SJCRH30 (cell line): Measurements from ENCODE around the gene STEAP1. TPM values are rescaled to one million over a fixed set of nuclear protein-coding genes. Genes with fewer than 3 reads are reported as not detected.
A peak's percentile ranks its signal among the peaks of the same experiment; 100 is the strongest.

Experiments used
- DNase-seq, 2 experiments: peaks; one replicate each; pipeline ENCODE4 v3.0.0-alpha.2; 2015 to 2020
- H3K27ac ChIP-seq: fragments of 250-450 bp; sonication (Bioruptor Pico); 2 replicates; pipeline ENCODE4 v1.5.1; 2020; ENCODE audit warnings: mild to moderate bottlenecking, moderate library complexity
- H3K27me3 ChIP-seq: fragments of 250-450 bp; sonication (Bioruptor Pico); 2 replicates; pipeline ENCODE4 v1.5.1; 2020; ENCODE audit warnings: mild to moderate bottlenecking, moderate library complexity
- H3K36me3 ChIP-seq: fragments of 250-450 bp; sonication (Bioruptor Pico); 2 replicates; pipeline ENCODE4 v1.5.1; 2020; ENCODE audit warnings: mild to moderate bottlenecking, moderate library complexity
- H3K4me1 ChIP-seq: fragments of 250-450 bp; sonication (Bioruptor Pico); 2 replicates; pipeline ENCODE4 v1.5.1; 2020; ENCODE audit warnings: mild to moderate bottlenecking, moderate library complexity
- H3K4me3 ChIP-seq: fragments of 250-450 bp; sonication (Bioruptor Pico); 2 replicates; pipeline ENCODE4 v1.5.1; 2020; ENCODE audit warnings: mild to moderate bottlenecking, moderate library complexity
- H3K9me3 ChIP-seq: fragments of 250-450 bp; sonication (Bioruptor Pico); replicated peaks from 2 replicates; pipeline ENCODE4 v1.5.1; 2020; ENCODE audit warnings: mild to moderate bottlenecking, moderate library complexity
- total RNA-seq: library from RNA; depleted of rRNA; stranded (reverse); fragments of >200 nt; shearing (Covaris generic); gene quantifications from 2 replicates; pipeline ENCODE4 v1.2.3, GENCODE V29; 2014

The STEAP1 gene
- total RNA-seq, 1 experiment from 2014 or later, result 0.55 TPM

DNA sequence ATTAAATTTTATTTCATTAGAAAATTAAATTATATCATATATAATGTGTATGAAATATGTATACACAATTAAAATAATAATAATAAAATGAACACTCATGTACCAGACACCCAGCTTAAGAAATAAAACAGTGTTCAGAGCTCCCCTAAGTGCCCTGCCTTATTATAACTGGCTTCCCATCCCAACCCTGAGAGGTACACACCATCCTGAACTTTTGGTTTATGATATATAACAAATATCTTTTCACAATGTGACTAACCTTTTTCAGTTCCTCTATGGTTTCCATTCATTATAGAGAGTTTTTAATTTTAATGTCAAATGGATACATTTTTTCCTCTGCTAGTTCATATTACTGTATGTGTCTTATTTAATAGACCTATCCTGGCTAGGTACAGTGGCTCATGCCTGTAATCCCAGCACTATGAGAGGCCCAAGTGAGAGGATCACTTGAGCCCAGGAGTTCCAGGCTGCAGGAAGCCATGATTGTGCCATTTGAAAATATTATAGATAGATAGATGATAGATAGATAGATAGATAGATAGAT, 33.3 kb downstream of the STEAP1 start:
- H3K27me3 ChIP-seq, result no peaks in the 10 kb centered on the region
- H3K4me1 ChIP-seq, result no peaks in the 10 kb centered on the region
- H3K4me3 ChIP-seq, result no peak overlapping the region
- no peak for DNase-seq
- peaks cover 3% of the 10 kb centered on the region; the same call in 1 of the 2 replicates for H3K9me3 ChIP-seq
- H3K36me3 ChIP-seq, result no peaks in the 10 kb centered on the region
- no peak overlapping the region for H3K27ac ChIP-seq

DNA sequence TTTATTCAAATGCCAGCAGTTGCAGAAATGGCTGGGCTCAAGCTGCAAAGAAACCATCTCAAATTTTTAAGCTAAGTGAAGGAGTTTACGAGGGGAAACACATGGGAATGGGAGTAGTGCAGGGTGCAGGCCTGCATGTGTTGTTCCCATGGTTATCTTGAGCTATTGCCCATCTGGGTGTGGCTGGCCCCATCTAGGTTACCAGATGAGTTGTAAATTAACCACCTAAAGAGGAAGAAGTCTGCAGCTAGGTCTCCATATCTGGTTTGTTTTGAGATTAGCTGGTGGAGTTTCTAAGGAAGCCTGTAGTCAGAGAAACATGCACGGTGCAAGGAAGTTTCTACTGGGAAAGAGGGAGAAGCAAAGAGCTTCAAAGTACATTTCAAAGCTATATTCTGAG, 34.0 kb downstream of the STEAP1 start:
- no peak for DNase-seq
- no peak overlapping the region for H3K4me3 ChIP-seq
- H3K36me3 ChIP-seq, result no peaks in the 10 kb centered on the region
- H3K4me1 ChIP-seq, result no peaks in the 10 kb centered on the region
- H3K27ac ChIP-seq, result no peak overlapping the region
- peaks cover 3% of the 10 kb centered on the region; the same call in 1 of the 2 replicates for H3K9me3 ChIP-seq
- no peaks in the 10 kb centered on the region for H3K27me3 ChIP-seq

DNA sequence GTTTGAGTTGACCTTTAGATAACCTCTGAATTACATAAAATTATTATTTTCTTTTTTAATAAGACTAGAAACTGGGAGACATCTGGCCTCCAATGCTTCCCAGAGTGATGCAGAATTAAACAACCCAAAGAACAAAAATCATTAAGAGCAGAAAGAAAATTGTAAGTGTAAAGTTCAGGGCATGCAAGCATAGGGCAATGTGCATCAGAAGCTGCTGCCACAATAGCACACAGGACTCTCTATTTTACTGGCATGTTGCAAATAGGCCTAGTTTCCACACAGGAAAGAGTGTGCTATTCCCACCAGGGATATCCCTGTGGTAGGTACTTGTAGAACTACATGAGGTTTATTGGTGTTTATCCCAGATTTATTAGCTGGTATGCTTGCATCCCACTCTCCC, 36.7 kb downstream of the STEAP1 start:
- peaks cover 3% of the 10 kb centered on the region; the same call in 1 of the 2 replicates for H3K9me3 ChIP-seq
- no peaks in the 10 kb centered on the region for H3K4me1 ChIP-seq
- H3K36me3 ChIP-seq, result no peaks in the 10 kb centered on the region
- no peak for DNase-seq
- H3K4me3 ChIP-seq, result no peak overlapping the region
- no peak overlapping the region for H3K27ac ChIP-seq
- 0 out of 2 replicates have a peak, but pooled peaks cover 3% of the 10 kb centered on the region for H3K27me3 ChIP-seq

DNA sequence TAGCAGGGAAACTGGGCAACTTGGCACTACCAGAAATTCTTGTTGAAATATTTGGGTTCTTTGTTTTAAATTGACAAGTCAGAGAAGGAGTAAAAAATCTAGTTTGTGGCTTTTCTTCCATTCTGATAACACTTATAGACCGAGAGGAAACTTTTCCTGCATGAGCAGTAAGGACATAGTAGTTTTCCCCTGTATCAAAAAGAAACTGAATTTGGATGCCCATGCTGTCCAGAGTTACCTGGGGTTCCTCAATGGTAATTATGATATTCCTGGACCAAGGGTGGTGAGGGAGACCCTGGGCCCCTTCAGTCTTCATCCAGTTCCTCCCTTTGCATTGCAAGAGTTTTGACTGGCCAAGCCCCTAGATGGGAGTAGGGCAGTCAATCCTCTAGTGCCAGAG, 37.4 kb downstream of the STEAP1 start:
- no peak for DNase-seq
- Histone ChIP-seq H3K9me3 (no peaks in the 10 kb centered on the region), H3K27ac (no peak overlapping the region), H3K4me1 (no peaks in the 10 kb centered on the region), H3K27me3 (0 out of 2 replicates have a peak, but pooled peaks cover 3% of the 10 kb centered on the region), H3K36me3 (no peaks in the 10 kb centered on the region), H3K4me3 (no peak overlapping the region)

DNA sequence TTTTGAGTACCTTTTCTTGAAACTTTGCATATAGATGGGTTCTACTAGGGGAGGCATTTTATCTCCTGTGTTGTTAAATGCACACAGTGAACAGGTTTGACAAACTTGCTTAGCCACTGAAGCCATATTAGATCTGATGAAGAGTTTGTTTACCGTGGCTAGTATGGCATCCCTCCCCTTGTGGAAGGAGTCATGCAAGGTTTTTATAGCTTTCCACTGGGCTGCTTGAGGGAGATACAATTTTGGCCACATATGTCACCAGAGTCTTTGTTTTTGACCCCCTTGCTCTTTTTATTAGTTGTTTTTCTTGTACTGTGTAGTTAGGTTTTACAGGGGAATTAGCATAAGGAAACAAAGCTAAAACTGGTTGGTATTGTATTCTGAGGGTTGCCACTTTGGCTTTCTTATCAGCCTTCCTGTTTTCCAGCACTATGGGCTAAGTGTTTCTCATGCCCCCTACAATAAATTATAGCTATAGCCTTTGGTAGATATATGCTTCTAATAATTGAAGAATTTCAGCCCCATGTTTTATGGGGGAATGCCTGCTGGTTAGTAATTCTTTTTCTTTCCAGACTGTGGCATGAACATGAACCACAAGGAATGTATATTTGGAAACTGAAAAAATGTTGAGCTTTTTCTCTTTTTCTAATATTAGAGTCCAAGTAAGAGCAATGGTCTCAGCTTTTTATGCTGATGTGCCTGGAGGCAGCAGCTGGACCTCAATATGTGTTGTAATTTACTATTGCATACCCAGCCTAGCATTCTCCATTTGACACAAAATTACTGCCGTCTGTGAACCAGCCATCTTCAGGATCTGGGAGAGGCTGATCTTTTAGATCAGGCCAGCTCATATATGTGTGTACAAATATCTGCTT, 38.8 kb downstream of the STEAP1 start:
- Histone ChIP-seq H3K36me3 (no peaks in the 10 kb centered on the region), H3K9me3 (no peaks in the 10 kb centered on the region), H3K4me1 (no peaks in the 10 kb centered on the region), H3K27ac (no peak overlapping the region), H3K27me3 (0 out of 2 replicates have a peak, but pooled peaks cover 3% of the 10 kb centered on the region), H3K4me3 (no peak overlapping the region)
- DNase-seq, result no peak

DNA sequence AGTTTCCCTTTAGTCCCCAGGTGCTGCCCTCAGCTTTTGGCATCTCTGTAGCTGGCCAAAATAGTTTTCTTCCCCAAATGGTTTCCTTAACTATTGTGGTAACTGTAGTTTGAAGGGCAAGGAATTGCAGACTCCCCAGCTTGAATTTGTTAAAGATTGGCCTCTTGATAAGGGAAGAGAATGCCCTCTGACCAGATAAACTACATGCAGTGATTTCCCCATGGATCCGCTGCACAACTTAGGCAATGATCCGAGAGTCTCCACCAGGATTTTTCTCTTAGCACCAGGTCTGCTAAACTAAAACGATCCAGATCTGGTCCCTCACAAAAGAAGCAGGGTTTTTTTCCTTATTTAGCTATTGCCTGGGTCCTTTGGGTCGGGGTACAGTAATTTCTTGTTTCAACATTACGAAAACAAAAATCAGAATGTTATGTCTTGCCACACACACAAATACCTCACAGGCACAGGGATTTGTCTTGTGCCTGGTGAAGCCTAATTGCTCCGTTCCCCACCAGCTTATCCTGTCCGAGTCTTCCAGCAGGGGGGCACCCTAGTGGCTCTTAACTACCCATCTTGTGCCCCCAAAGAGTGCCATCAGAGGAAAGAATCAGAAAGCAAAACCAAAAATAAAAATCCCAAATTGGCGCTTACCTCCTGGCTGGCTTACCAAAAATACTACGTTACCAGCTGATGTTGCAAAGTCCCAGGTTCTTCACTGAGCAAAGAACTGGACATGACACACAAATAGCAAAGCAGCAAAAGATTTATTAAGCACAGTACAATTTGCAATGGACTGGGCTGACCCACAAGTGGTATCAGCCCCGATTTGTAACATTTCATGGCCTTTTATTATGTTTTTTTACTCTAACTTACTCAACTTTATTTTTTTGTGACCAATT, 40.9 kb downstream of the STEAP1 start:
- no peaks in the 10 kb centered on the region for H3K36me3 ChIP-seq
- no peak overlapping the region for H3K27ac ChIP-seq
- H3K27me3 ChIP-seq, result 0 out of 2 replicates have a peak, but pooled peaks cover 3% of the 10 kb centered on the region
- no peak overlapping the region for H3K4me3 ChIP-seq
- no peak for DNase-seq
- H3K9me3 ChIP-seq, result no peaks in the 10 kb centered on the region
- no peaks in the 10 kb centered on the region for H3K4me1 ChIP-seq

DNA sequence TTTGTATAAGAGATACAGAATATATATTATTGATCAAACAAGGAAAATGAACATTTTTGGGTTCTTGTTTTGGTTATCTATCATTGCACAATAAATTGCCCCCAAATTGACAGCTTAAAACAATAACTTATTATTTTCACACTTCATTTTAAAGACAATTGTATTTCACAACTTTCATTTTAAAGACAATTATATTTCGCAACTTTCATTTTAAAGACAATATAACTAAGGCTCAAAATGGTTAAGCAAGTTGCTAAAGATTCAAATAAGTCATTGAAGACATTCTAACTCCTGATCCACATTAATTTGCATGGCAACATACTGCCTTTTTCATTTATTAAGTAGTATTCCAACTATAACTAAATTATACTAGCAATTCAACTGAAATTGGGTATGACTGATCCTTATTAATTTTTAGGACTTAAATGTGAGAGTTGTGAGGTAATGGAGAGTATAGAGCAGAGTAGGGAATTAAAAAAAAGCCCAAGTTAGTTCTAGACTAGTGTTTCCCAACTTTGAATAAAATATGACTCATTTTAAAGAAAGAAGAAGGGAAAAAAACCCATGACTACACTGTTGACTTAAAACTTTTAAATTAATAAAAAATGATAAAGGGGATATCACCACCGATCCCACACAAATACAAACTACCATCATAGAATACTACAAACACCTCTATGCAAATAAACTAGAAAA, 47.4 kb downstream of the STEAP1 start:
- no peaks in the 10 kb centered on the region for H3K9me3 ChIP-seq
- no peak overlapping the region for H3K4me3 ChIP-seq
- H3K27me3 ChIP-seq, result no peaks in the 10 kb centered on the region
- no peak overlapping the region for H3K27ac ChIP-seq
- H3K4me1 ChIP-seq, result no peaks in the 10 kb centered on the region
- H3K36me3 ChIP-seq, result no peaks in the 10 kb centered on the region
- no peak for DNase-seq

DNA sequence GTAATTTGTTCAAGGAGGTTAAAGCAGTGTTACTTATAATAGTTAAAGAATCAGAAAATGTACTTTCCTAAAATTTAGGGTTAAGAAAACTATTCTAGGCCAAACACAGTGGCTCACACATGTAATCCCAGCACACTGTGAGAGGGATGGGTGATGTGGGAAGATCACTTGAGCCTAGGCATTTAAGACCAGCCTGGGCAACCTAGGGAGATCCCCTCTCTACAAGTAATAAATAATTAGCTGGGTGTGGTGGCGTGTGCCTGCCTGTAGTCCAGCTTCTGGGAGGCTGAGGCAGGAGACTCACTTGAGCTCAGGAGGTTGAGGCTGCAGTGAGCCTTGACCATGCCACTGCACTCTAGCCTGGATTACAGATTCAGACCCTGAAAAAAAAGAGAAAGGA, 53.7 kb downstream of the STEAP1 start:
- Histone ChIP-seq H3K27me3 (no peaks in the 10 kb centered on the region; the same call in 1 of the 2 replicates), H3K4me1 (no peaks in the 10 kb centered on the region), H3K36me3 (no peaks in the 10 kb centered on the region), H3K9me3 (no peaks in the 10 kb centered on the region), H3K4me3 (no peak overlapping the region), H3K27ac (no peak overlapping the region)
- no peak for DNase-seq

DNA sequence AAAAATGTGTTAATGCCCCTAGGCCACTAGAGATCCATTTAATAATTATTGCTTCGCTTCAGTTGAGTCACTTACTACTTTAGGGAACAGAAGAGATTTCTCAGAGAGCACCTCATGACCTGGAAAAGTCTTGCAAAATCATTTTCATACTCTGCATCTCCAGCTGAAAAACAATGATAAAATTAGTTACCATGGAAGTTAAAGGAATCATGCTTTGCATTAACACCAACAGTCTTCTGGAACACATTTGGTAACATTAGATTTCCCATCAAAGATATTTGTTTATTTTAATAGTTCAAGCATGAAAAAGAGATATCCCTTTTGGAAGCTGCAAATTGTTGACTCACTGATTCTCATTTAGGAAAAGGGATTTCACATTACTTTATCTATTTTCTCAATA, 55.5 kb downstream of the STEAP1 start:
- no peak for DNase-seq
- peaks cover 2% of the 10 kb centered on the region; the same call in 1 of the 2 replicates for H3K27me3 ChIP-seq
- no peaks in the 10 kb centered on the region for H3K36me3 ChIP-seq
- H3K27ac ChIP-seq, result no peak overlapping the region
- H3K9me3 ChIP-seq, result no peaks in the 10 kb centered on the region
- no peak overlapping the region for H3K4me3 ChIP-seq
- no peaks in the 10 kb centered on the region for H3K4me1 ChIP-seq

DNA sequence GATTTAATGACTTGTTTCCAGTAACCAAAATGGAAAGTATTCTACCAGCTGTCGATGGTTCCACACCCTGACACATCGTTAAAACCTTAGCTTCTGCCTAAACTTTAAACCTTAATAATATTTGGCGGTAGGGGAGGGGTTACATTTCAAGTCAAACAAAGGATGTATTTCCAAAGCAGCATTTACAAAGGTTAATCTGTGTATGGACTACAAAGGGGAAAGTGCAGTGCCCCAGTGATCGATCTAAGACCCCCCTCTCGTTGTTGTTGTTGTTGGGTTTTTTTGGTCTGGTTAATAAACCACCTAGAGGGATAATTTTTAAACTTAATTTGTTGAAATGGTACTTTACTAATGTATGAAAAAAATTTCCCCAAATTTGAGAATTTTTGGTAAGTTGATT, 56.2 kb downstream of the STEAP1 start:
- H3K4me3 ChIP-seq, result no peak overlapping the region
- no peak overlapping the region for H3K27ac ChIP-seq
- H3K36me3 ChIP-seq, result no peaks in the 10 kb centered on the region
- DNase-seq, result no peak
- H3K27me3 ChIP-seq, result peaks cover 2% of the 10 kb centered on the region; the same call in 1 of the 2 replicates
- no peaks in the 10 kb centered on the region for H3K9me3 ChIP-seq
- no peaks in the 10 kb centered on the region for H3K4me1 ChIP-seq

DNA sequence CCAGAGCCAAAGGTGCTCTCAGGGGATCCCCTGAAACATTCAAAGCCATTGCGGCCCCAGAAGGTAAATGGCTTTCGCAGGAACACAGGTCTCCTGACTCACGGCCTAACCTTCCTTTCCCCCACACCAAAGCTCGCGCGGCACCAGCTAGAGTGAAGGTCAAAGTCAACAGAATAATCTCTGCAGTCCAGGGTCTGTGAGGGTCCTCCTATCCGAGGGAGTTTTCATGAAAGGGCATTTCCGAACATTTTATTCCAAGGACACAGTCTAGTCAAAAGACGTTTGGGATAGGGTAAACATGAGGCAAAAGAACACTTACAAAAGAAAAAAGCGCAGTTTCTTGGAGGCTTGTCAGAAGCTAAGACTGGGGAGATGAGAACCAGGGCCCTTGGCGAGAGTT, 56.7 kb downstream of the STEAP1 start:
- H3K4me3 ChIP-seq, result peak overlapping the region; percentile 29
- H3K27ac ChIP-seq, result no peak overlapping the region
- DNase-seq, result no peak
- no peaks in the 10 kb centered on the region for H3K36me3 ChIP-seq
- H3K4me1 ChIP-seq, result no peaks in the 10 kb centered on the region
- H3K9me3 ChIP-seq, result no peaks in the 10 kb centered on the region
- peaks cover 2% of the 10 kb centered on the region; the same call in 1 of the 2 replicates for H3K27me3 ChIP-seq

DNA sequence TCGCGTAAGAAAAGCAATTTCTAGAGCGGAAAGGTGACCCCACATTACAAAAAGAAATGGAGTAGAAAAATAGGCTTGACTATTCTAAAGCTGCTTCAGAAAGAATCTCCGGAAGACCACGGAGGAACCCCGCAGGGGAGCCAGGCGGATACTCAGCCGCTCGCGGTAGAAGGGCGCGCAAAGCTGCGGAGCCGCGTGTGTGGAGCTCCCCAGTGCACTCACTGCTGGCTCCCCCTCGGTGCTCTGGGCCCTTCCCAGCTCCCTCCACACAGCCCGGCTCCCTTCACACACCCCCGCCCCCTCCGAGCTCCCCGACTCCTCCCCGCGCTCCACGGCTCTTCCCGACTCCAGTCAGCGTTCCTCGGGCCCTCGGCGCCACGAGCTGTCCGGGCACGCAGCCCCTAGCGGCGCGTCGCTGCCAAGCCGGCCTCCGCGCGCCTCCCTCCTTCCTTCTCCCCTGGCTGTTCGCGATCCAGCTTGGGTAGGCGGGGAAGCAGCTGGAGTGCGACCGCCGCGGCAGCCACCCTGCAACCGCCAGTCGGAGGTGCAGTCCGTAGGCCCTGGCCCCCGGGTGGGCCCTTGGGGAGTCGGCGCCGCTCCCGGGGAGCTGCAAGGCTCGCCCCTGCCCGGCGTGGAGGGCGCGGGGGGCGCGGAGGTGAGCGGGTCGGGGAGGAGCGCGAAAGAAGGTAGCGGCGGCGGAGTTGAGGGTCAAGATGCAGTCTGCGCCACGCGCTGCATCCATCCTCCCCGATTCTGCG, 57.3 kb downstream of the STEAP1 start, which contains the start of gene STEAP2:
STEAP2 (plus strand) TSS at position 350 of the 758 bp plus-strand sequence. CDS start 13,343 bp downstream, outside the sequence.
- Histone ChIP-seq H3K4me1 (no peaks in the 10 kb centered on the region), H3K4me3 (peak within 1 kb of the TSS; percentile 29), H3K9me3 (no peaks in the 10 kb centered on the region), H3K27ac (no peak within 1 kb of the TSS), H3K27me3 (peaks cover 2% of the 10 kb centered on the region; the same call in 1 of the 2 replicates), H3K36me3 (no peaks in the 10 kb centered on the region)
- peak; percentile 64 to 67 for DNase-seq

DNA sequence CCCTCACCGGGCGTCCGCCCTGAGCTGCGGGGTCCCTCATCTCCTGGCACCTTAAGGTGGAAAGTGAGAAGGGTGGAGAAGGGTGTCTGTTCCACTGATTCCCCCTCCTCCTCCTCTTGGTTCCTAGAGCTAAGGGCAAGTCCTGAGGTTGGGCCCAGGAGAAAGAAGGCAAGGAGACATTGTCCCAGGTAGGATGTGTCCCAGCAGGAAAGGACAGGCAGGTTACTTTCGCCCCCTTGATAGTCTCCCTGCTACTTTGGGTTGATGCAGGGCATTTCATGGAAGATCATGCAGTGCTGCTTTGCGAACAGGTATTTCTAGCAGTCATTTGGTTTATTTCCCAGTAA, 57.9 kb downstream of the STEAP1 start:
- H3K4me1 ChIP-seq, result no peaks in the 10 kb centered on the region
- DNase-seq, result no peak
- no peak overlapping the region for H3K27ac ChIP-seq
- H3K4me3 ChIP-seq, result no peak overlapping the region; the same call in 1 of the 2 replicates
- H3K27me3 ChIP-seq, result peaks cover 2% of the 10 kb centered on the region; the same call in 1 of the 2 replicates
- H3K9me3 ChIP-seq, result no peaks in the 10 kb centered on the region
- no peaks in the 10 kb centered on the region for H3K36me3 ChIP-seq
